SK-N-SH treated with all-trans-retinoic acid at 6 μM for 48 hours (cell line): ENCODE results near the gene PMS1.

Source experiments
- ATAC-seq: fragments of 200-7000 bp; cut with Tn5 transposase; 3 replicates; pipeline ENCODE4 v1.9.1; 2020; ENCODE audit warnings: mild to moderate bottlenecking, moderate library complexity
- ARNTL ChIP-seq: fragments of 450-650 bp; formaldehyde crosslinking; IDR thresholded peaks from 2 replicates; pipeline ENCODE4 v1.5.0; 2020; ENCODE audit warnings: low read depth, mild to moderate bottlenecking, moderate library complexity, borderline replicate concordance
- BACH2 ChIP-seq: fragments of 250-450 bp; sonication (Bioruptor Pico); IDR thresholded peaks from 2 replicates; pipeline ENCODE4 v1.9.0; 2021; ENCODE audit warnings: mild to moderate bottlenecking, borderline replicate concordance
- CSRNP3 ChIP-seq: fragments of 250-450 bp; sonication (Bioruptor Pico); IDR thresholded peaks from 2 replicates; pipeline ENCODE4 v1.5.1; 2021; ENCODE audit warnings: mild to moderate bottlenecking, moderate library complexity
- ISL1 ChIP-seq: fragments of 250-450 bp; sonication (Bioruptor Pico); IDR thresholded peaks from 2 replicates; pipeline ENCODE4 v2.1.2; 2022; ENCODE audit warnings: mild to moderate bottlenecking, moderate library complexity
- OSR1 ChIP-seq: fragments of 250-450 bp; sonication (Bioruptor Pico); IDR thresholded peaks from 2 replicates; pipeline ENCODE4 v1.8.0; 2022; ENCODE audit warnings: moderate library complexity, mild to moderate bottlenecking, inconsistent platforms
- POU6F1 ChIP-seq: fragments of 250-450 bp; sonication (Bioruptor Pico); IDR thresholded peaks from 2 replicates; pipeline ENCODE4 v1.8.0; 2021; ENCODE audit warnings: low read depth, mild to moderate bottlenecking, moderate library complexity, borderline replicate concordance
- PPARA ChIP-seq: fragments of 250-450 bp; sonication (Bioruptor Pico); IDR thresholded peaks from 2 replicates; pipeline ENCODE4 v1.5.0; 2020; ENCODE audit warnings: mild to moderate bottlenecking, borderline replicate concordance
- RARB ChIP-seq: fragments of 250-450 bp; sonication (Bioruptor Pico); IDR thresholded peaks from 2 replicates; pipeline ENCODE4 v1.8.0; 2021; ENCODE audit warnings: mild to moderate bottlenecking, moderate library complexity
- TSHZ2 ChIP-seq: fragments of 250-450 bp; sonication (Bioruptor Pico); IDR thresholded peaks from 2 replicates; pipeline ENCODE4 v1.5.0; 2020; ENCODE audit warnings: mild to moderate bottlenecking, moderate library complexity
- ZFP3 ChIP-seq: fragments of 250-450 bp; sonication (Bioruptor Pico); IDR thresholded peaks from 2 replicates; pipeline ENCODE4 v1.5.0; 2020; ENCODE audit warnings: mild to moderate bottlenecking, moderate library complexity
- ZFP30 ChIP-seq: fragments of 450-650 bp; formaldehyde crosslinking; IDR thresholded peaks from 2 replicates; pipeline ENCODE4 v1.5.0; 2022; ENCODE audit warnings: mild to moderate bottlenecking, moderate library complexity
- ZNF70 ChIP-seq: fragments of 450-650 bp; formaldehyde crosslinking; IDR thresholded peaks from 2 replicates; pipeline ENCODE4 v1.5.0; 2020; ENCODE audit warnings: mild to moderate bottlenecking, moderate library complexity
- ZNF8 ChIP-seq: fragments of 450-650 bp; formaldehyde crosslinking; IDR thresholded peaks from 2 replicates; pipeline ENCODE4 v1.5.0; 2020; ENCODE audit warnings: mild to moderate bottlenecking, moderate library complexity

PMS1 gene

GRCh38 chr2:189901664-189902063, 117.4 kb downstream of the PMS1 start:
- ATAC-seq = no peak
- TF ChIP-seq OSR1 (no peak), TSHZ2 (no peak), PPARA (no peak)

- no peak for ATAC-seq
- no peak for TF ChIP-seq ZNF8
- TF ChIP-seq BACH2 (CRISPR knock-in tag) = no peak
- no peak for TF ChIP-seq ISL1 (CRISPR knock-in tag)
- TF ChIP-seq ARNTL (CRISPR knock-in tag) = no peak
- no peak for TF ChIP-seq POU6F1 (CRISPR knock-in tag)
- no peak for TF ChIP-seq CSRNP3 (CRISPR knock-in tag)
- TF ChIP-seq ZFP30 (CRISPR knock-in tag) = no peak
- TF ChIP-seq ZFP3 (CRISPR knock-in tag) = no peak
- TF ChIP-seq TSHZ2 = no peak
- no peak for TF ChIP-seq ZNF70 (CRISPR knock-in tag)
- no peak for TF ChIP-seq PPARA
Measured at GRCh38 chr2:189913821-189914220, 129.6 kb downstream of the PMS1 start.

GRCh38 chr2:189916651-189917050, 132.4 kb downstream of the PMS1 start:
- no peak for ATAC-seq
- TF ChIP-seq RARB (CRISPR knock-in tag) (no peak), ZNF8 (peak; percentile 91)
